Stimulated activated naive B cell treated with anti-CD40 and anti-IgM and Interleukin-4, amounts not matched to agents 10 μg/mL and 1 μg/mL and 100 μg/mL, for 72 hours (primary cell): ENCODE results near the gene PDE11A.
A peak's percentile ranks its signal among the peaks of the same experiment; 100 is the strongest.

Experiments
- ATAC-seq, 2 donors: fragments of 150-1000 bp; cut with Tn5 transposase; replicated peaks; 2 replicates each; pipeline ENCODE4 v1.10.0; 2021; ENCODE audit warnings: moderate library complexity in 1 of 2
- DNase-seq: peaks from one replicate; pipeline ENCODE4 v3.0.0; 2021
- H3K27ac Mint-ChIP-seq: one replicate; pipeline ENCODE4 v1.8.0; 2022; ENCODE audit warnings: mild to moderate bottlenecking, mixed read lengths
- H3K27me3 Mint-ChIP-seq, 2 donors: one replicate each; pipeline ENCODE4 v1.8.0; 2022; ENCODE audit warnings: mixed read lengths in 2 of 2
- H3K36me3 Mint-ChIP-seq, 2 donors: one replicate each; pipeline ENCODE4 v1.8.0; 2022; ENCODE audit warnings: mixed read lengths in 2 of 2, mild to moderate bottlenecking in 1 of 2
- H3K4me1 Mint-ChIP-seq, 2 donors: one replicate each; pipeline ENCODE4 v1.8.0; 2022; ENCODE audit warnings: mixed read lengths in 2 of 2, mild to moderate bottlenecking in 1 of 2
- H3K4me3 Mint-ChIP-seq, 2 donors: one replicate each; pipeline ENCODE4 v1.8.0; 2022; ENCODE audit warnings: mild to moderate bottlenecking in 2 of 2, mixed read lengths in 2 of 2, moderate library complexity in 1 of 2
- H3K9me3 Mint-ChIP-seq, 2 donors: one replicate each; pipeline ENCODE4 v1.8.0; 2022; ENCODE audit warnings: mixed read lengths in 2 of 2, mild to moderate bottlenecking in 1 of 2

Gene PDE11A

DNA sequence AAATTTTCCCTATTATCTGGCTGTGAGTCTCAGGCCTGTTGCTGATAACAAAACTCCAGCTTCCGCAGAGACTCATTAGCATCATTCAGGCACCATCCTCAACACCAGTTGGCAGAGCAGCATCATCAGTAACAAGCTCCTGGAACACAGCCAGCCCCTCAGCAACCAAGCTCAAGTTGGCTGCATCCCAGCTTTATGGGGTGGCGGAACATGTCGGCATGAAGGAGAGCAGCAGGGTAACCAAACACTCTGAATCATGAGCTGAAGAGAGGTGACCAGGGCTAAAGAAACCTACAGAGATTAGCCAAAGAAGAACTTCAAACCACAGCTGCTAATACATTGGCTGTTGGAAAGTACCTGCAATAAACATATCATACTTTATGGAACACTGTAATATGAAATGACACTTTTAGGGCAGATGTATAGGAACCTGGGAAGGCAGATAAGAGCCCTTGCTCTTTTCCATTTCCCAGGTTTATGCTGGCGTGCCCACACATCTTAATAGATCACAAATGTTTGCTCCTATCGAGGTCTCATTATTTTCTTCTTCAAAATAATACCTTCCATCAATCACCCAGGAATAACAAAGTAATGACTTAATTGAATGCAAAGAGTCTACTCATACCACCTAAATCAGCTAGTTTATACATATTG lies 63.8 kb downstream of the PDE11A start:
- ATAC-seq, result no peak
- Mint-ChIP-seq H3K4me3 (no peak overlapping the region), H3K27ac (no peak overlapping the region), H3K4me1 (no peaks in the 10 kb centered on the region), H3K9me3 (no peaks in the 10 kb centered on the region), H3K27me3 (peaks cover 0 to 4% of the 10 kb centered on the region in 2 donors), H3K36me3 (no peaks in the 10 kb centered on the region)
- DNase-seq, result no peak

GRCh38 chr2:178006710-178007109 lies 65.9 kb downstream of the PDE11A start:
- no peak for ATAC-seq
- DNase-seq, result no peak
- Mint-ChIP-seq H3K4me1 (no peaks in the 10 kb centered on the region), H3K4me3 (no peak overlapping the region), H3K27me3 (no peaks in the 10 kb centered on the region), H3K9me3 (peaks cover 0 to 2% of the 10 kb centered on the region in 2 donors), H3K36me3 (no peaks in the 10 kb centered on the region), H3K27ac (no peak overlapping the region)

DNA sequence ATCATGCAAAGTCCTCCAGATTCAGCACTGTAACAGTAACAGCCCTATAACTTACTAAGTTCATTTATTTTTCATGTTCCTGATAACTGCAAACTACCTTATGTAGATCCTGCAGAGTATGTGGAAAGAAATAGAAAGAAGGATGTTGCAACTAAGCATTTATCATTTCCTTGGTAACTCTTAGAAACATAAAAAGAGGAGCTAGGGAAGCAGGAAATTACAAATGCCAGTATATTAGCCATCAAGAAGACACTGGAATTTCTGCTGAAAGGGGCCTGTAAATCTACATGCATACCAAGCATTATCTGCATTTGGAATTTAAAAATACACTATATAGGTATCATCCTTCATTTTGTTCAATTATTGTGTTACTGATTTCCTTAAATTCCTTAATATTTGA lies 66.8 kb downstream of the PDE11A start:
- H3K4me3 Mint-ChIP-seq, result no peak overlapping the region

GRCh38 chr2:178002038-178002437 lies 70.5 kb downstream of the PDE11A start:
- no peaks in the 10 kb centered on the region for H3K4me1 Mint-ChIP-seq
- H3K27ac Mint-ChIP-seq, result no peak overlapping the region
- no peak overlapping the region for H3K4me3 Mint-ChIP-seq
- H3K36me3 Mint-ChIP-seq, result no peaks in the 10 kb centered on the region
- H3K9me3 Mint-ChIP-seq, result peaks cover 0 to 2% of the 10 kb centered on the region in 2 donors
- no peaks in the 10 kb centered on the region for H3K27me3 Mint-ChIP-seq
- ATAC-seq (no peak), DNase-seq (no peak)

More for the DNA sequence above, 66.8 kb downstream of the PDE11A start:
- H3K4me1 Mint-ChIP-seq, result no peaks in the 10 kb centered on the region
- no peaks in the 10 kb centered on the region for H3K27me3 Mint-ChIP-seq
- H3K36me3 Mint-ChIP-seq, result no peaks in the 10 kb centered on the region
- H3K9me3 Mint-ChIP-seq, result peaks cover 0 to 2% of the 10 kb centered on the region in 2 donors
- H3K27ac Mint-ChIP-seq, result no peak overlapping the region
- DNase-seq (no peak), ATAC-seq (no peak)

GRCh38 chr2:177998996-177999395 lies 73.6 kb downstream of the PDE11A start:
- no peak for DNase-seq
- Mint-ChIP-seq H3K4me1 (no peaks in the 10 kb centered on the region), H3K36me3 (no peaks in the 10 kb centered on the region), H3K27me3 (no peaks in the 10 kb centered on the region), H3K4me3 (no peak overlapping the region), H3K27ac (no peak overlapping the region), H3K9me3 (peaks cover 0 to 2% of the 10 kb centered on the region in 2 donors)
- ATAC-seq, result no peak

GRCh38 chr2:177998006-177998405 lies 74.6 kb downstream of the PDE11A start:
- H3K4me3 Mint-ChIP-seq, result no peak overlapping the region
- H3K4me1 Mint-ChIP-seq, result no peaks in the 10 kb centered on the region
- no peaks in the 10 kb centered on the region for H3K36me3 Mint-ChIP-seq
- ATAC-seq, result no peak
- H3K27ac Mint-ChIP-seq, result no peak overlapping the region
- no peak for DNase-seq
- peaks cover 0 to 2% of the 10 kb centered on the region in 2 donors for H3K9me3 Mint-ChIP-seq
- H3K27me3 Mint-ChIP-seq, result no peaks in the 10 kb centered on the region

GRCh38 chr2:177992992-177993391 lies 79.6 kb downstream of the PDE11A start:
- Mint-ChIP-seq H3K9me3 (no peaks in the 10 kb centered on the region), H3K27ac (no peak overlapping the region), H3K36me3 (no peaks in the 10 kb centered on the region), H3K4me3 (no peak overlapping the region), H3K27me3 (no peaks in the 10 kb centered on the region), H3K4me1 (no peaks in the 10 kb centered on the region)
- ATAC-seq (no peak), DNase-seq (no peak)

DNA sequence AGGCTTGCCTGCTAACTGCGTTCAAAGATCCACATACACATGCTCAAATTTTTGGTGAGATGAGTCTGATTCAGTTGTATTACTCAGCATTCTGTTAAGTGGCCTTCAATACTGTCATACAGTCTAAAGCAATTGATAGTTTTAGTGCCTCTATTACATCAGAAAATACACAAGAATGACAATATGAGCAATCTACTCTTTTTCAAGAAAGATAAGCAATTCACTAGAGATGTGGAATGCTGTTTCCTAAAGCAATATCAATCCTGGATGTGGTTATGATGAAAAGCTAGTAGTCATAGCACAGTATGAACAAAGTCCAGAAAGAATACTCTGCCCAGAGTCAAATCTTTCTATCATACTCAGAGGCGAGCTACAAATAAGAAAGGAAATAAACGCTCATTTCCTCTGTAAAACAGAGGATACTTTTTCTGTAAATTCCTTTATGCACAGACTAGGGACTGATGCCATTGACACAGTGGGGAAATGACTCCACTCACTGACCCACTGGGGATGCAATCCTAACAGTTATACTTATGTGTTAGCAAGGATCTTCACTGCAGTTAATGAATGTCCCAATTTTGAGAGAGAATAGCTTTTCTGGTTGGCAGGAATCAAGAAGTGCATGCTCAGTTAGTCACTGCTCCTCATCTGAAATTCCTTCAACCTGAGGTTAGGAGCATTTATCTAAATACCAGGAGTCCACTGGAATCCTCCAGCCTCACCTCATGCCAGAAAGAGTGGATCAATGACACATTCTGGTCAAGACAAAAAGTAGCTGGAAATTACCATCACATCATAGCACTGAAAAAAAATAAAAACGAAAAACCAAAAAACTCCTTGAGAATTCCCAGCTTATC lies 83.3 kb downstream of the PDE11A start:
- DNase-seq (no peak), ATAC-seq (no peak)
- no peaks in the 10 kb centered on the region for H3K36me3 Mint-ChIP-seq
- H3K4me1 Mint-ChIP-seq, result no peaks in the 10 kb centered on the region
- no peak overlapping the region for H3K4me3 Mint-ChIP-seq
- peaks cover 0 to 4% of the 10 kb centered on the region in 2 donors for H3K27me3 Mint-ChIP-seq
- H3K27ac Mint-ChIP-seq, result no peak overlapping the region
- H3K9me3 Mint-ChIP-seq, result no peaks in the 10 kb centered on the region

DNA sequence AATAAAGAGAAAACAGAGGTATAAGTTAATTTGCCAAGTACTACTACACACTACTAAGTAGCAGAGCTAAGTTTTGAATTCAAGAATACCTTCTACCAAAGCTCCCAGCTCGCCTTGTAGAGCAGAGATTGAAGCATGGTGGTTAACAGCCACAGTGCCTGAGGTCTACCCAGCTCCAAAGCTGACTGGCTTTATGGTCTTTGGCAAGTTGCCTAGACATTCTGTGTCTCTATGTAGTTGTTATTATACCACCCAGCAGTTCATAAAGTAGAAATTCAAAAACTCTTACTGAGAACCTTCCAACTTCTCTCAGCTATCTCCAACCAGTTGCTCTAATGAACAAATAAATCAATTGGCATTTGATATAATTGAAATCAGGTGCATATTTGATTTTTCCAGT lies 87.8 kb downstream of the PDE11A start:
- no peak for ATAC-seq
- H3K36me3 Mint-ChIP-seq, result no peaks in the 10 kb centered on the region
- no peak overlapping the region for H3K4me3 Mint-ChIP-seq
- peaks cover 0 to 4% of the 10 kb centered on the region in 2 donors for H3K27me3 Mint-ChIP-seq
- no peaks in the 10 kb centered on the region for H3K9me3 Mint-ChIP-seq
- DNase-seq, result no peak
- H3K4me1 Mint-ChIP-seq, result no peaks in the 10 kb centered on the region
- H3K27ac Mint-ChIP-seq, result no peak overlapping the region

- Mint-ChIP-seq H3K4me1 (no peaks in the 10 kb centered on the region), H3K9me3 (no peaks in the 10 kb centered on the region), H3K4me3 (no peak overlapping the region), H3K27me3 (peaks cover 0 to 4% of the 10 kb centered on the region in 2 donors), H3K27ac (no peak overlapping the region), H3K36me3 (no peaks in the 10 kb centered on the region)
- no peak for DNase-seq
- peak; percentile 46 to 60 for ATAC-seq
Observed at GRCh38 chr2:177983183-177983788, 89.3 kb downstream of the PDE11A start.

DNA sequence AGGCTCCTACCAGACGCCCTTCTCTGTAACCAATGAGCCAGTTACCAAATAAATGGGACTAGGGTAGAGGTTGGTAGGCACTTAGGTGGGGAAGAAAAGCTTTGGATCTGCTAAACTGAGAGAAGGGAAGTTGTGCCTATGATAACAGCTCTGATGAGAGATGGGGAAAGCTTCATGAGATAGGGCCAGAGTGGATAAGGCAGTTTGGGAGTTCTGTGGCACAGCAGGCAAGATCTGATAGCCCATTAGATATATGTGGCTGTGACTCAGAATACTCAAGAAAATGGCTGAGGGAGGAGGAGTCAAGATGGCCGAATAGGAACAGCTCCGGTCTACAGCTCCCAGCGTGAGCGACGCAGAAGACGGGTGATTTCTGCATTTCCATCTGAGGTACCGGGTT lies 99.8 kb downstream of the PDE11A start:
- H3K4me1 Mint-ChIP-seq, result no peaks in the 10 kb centered on the region
- DNase-seq, result no peak
- no peak overlapping the region for H3K27ac Mint-ChIP-seq
- no peak for ATAC-seq
- H3K4me3 Mint-ChIP-seq, result no peak overlapping the region
- no peaks in the 10 kb centered on the region for H3K36me3 Mint-ChIP-seq
- no peaks in the 10 kb centered on the region for H3K9me3 Mint-ChIP-seq
- H3K27me3 Mint-ChIP-seq, result no peaks in the 10 kb centered on the region

DNA sequence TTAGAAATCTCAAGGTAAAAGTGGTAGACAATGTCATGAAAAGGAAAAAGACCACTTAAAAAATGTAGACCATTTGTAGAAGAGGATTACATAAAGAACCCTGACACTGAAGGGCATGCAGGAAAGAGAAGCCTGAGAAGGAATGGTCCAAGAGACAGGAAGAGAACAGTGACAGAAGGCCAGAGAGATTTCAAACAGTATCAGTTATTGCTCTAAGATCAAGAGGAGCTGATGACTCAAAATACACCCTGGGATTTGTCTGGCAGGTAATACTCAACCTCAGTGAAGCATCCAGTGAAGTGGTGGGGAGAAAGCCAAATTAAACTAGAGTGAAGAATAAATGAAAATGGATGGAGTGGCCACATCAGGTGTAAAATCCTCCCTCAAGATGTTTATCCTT lies 100.5 kb downstream of the PDE11A start:
- Mint-ChIP-seq H3K9me3 (no peaks in the 10 kb centered on the region), H3K27ac (no peak overlapping the region), H3K4me1 (no peaks in the 10 kb centered on the region), H3K36me3 (no peaks in the 10 kb centered on the region), H3K27me3 (no peaks in the 10 kb centered on the region), H3K4me3 (no peak overlapping the region)
- DNase-seq, result no peak
- ATAC-seq, result no peak

DNA sequence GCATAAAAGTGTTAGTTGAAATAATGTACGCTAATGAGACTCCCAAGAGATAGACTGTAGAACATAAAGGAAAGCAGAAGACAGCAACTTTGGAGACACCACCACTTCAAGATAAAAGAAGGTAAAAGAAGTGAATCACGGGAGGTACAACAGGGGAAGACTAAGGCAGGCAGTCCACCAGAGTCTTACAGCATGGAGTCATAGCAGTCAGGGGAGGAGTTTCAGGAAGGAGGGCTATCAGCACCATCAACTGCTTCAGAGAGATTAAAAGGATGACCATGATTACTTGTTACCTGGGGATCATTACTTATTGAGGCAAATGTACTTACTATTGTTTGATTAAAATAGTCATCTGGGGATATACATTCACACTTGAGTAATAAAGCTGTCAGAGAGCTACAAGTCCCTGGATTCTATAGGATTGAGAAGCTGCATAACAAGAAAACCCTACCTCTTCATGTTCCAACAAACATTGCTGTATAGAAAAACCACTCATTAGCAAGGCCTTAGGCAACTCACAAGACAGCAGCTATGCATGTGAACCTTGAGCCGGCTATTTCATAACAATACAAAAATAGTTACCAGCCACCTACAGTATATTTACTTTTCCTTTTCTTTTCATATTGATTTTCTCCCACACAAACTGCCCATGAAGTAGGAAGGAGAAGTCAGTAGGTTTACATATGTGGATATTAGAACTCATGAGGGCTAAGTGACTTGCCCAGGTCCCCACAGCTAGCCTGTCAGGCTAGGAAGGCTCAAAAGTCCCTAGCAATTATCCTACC lies 101.7 kb downstream of the PDE11A start:
- H3K36me3 Mint-ChIP-seq, result no peaks in the 10 kb centered on the region
- no peaks in the 10 kb centered on the region for H3K9me3 Mint-ChIP-seq
- no peaks in the 10 kb centered on the region for H3K27me3 Mint-ChIP-seq
- H3K4me3 Mint-ChIP-seq, result no peak overlapping the region
- DNase-seq, result no peak
- no peak overlapping the region for H3K27ac Mint-ChIP-seq
- no peaks in the 10 kb centered on the region for H3K4me1 Mint-ChIP-seq
- ATAC-seq, result no peak

DNA sequence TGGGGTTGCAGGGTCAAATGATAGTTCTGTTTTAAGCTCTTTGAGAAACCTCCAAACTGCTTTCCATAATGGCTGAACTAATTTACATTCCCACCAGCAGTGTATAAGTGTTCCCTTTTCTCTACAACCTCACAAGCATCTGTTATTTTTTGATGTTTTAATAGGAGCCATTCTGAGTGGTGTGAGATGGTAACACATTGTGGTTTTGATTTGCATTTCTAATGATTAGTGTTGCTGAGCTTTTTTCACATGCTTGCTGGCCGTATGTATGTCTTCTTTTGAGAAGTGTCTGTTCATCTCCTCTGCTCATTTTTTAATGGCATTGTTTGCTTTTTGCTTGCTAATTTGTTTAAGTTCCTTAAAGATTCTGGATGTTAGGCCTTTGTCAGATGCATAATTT lies 107.7 kb downstream of the PDE11A start:
- no peak overlapping the region for H3K27ac Mint-ChIP-seq
- no peak for DNase-seq
- H3K27me3 Mint-ChIP-seq, result no peaks in the 10 kb centered on the region
- no peaks in the 10 kb centered on the region for H3K36me3 Mint-ChIP-seq
- no peak overlapping the region for H3K4me3 Mint-ChIP-seq
- H3K9me3 Mint-ChIP-seq, result no peaks in the 10 kb centered on the region
- no peaks in the 10 kb centered on the region for H3K4me1 Mint-ChIP-seq
- no peak for ATAC-seq
